NB4 (cell line): ENCODE data around the gene ZC3HAV1L.
"Not testable (repeated sequence)": the region's sequence is repeated elsewhere in the genome, so short reads cannot be mapped to it uniquely, and the experiment has no call there.

ENCODE experiments used
- DNase-seq: peaks from one replicate; pipeline ENCODE4 v3.0.0; 2010; ENCODE audit warnings: low read depth
- H3K4me3 ChIP-seq: one replicate; pipeline ENCODE4 v1.5.1; 2011; ENCODE audit warnings: mild to moderate bottlenecking, low read depth, low read length, moderate library complexity
- CTCF ChIP-seq: IDR thresholded peaks from one replicate; pipeline ENCODE4 v1.5.1; 2012; ENCODE audit warnings: low read depth, low read length
- MAX ChIP-seq: IDR thresholded peaks from 2 replicates; pipeline ENCODE4 v1.6.1; 2011; ENCODE audit warnings: low read depth, low read length
- MYC ChIP-seq: IDR thresholded peaks from 2 replicates; pipeline ENCODE4 v1.6.1; 2011; ENCODE audit warnings: low read depth, low read length
- POLR2A ChIP-seq: IDR thresholded peaks from 2 replicates; pipeline ENCODE4 v1.6.1; 2011; ENCODE audit warnings: mild to moderate bottlenecking; ENCODE audit not compliant: insufficient read length; ENCODE audit errors: extremely low read depth

The ZC3HAV1L gene

GRCh38 chr7:138980563-138981291 lies 55.1 kb downstream of the ZC3HAV1L start:
- H3K4me3 ChIP-seq = peak overlapping the region; percentile 75
- DNase-seq = no peak
- TF ChIP-seq MAX (no peak), CTCF (no peak), MYC (peak; percentile 41; the same call in 1 of the 2 replicates), POLR2A (no peak)

DNA sequence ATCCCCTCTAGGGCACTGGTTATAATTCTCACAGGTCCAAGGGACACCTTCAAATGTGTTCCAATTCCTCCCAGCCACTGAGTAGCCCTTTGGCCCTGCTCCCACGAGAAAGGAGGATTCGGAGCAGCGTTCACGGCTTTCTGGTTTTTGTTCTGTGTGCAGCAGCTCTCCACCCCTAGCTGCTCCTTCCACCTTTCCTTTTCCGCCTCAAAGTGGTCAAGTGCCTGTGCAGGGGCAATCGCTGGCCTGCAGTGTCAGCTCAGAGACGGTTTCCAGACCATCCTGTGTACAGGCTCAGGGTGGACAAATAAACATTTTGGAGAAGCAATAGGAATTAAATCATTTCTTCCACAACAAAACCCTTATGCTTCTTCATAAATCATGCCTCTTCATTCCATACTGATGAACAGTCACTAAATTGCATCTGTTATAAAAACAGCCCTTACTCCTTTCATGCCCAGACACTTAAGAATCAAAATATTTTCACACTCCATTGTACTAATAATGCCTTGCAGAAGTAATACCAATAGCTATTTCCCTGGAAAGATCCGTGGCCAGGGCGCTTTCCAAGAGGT lies 55.8 kb downstream of the ZC3HAV1L start:
- TF ChIP-seq CTCF (no peak), POLR2A (no peak), MAX (no peak), MYC (no peak)
- no peak for DNase-seq
- H3K4me3 ChIP-seq = peak overlapping the region; percentile 75

- DNase-seq = peak; percentile 60
- TF ChIP-seq MYC = no peak
- no peak for TF ChIP-seq MAX
- no peak for TF ChIP-seq CTCF
- TF ChIP-seq POLR2A = no peak
- no peak overlapping the region for H3K4me3 ChIP-seq
Observed at GRCh38 chr7:138979226-138979979, 56.4 kb downstream of the ZC3HAV1L start.

DNA sequence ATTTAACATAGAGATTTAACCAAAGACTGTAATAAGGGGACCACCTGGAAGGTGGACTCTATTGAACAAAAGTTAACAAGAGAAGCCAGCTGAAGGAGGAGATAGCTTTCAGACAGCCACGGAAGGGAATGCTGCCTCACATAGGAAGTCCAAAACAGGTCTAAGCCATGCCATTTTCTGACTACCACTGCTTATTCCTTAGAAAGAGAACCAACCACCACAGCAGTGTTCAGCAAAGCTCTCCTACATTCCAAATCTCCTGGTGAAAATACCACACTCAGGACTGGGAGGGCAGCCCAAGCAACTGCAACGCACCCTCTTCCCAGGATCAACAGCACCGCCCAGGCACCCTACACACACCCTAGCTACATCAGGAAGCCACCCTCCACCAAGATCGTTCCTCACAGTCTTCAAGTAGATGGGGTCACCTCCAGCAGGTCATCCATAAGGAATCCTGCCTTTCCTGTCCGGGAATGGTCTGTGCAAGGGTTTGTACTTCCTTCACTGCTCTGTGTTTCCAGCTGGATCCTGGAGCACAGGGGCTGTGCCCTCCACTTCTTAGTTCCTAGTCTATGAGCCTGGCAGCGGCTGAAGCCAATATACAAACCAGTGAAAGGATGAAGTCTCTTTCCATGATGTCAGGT lies 57.2 kb downstream of the ZC3HAV1L start:
- DNase-seq = no peak
- TF ChIP-seq CTCF = no peak
- TF ChIP-seq MAX = no peak
- no peak for TF ChIP-seq MYC
- no peak for TF ChIP-seq POLR2A
- no peak overlapping the region for H3K4me3 ChIP-seq

DNA sequence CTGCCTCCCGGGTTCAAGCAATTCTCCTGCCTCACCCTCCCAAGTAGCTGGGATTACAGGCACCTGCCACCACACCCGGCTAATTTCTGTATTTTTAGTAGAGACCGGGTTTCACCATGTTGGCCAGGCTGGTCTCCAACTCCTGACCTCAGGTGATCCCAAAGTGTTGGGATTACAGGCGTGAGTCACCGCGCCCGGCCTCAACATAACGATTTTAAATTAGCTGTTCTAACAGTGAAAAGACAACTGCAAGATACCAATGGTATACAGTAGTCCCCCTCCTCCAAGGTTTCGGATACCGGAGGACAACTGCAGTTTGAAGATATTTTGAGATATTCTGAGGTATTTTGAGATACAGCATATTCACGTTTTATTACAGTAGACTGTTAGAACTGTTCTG lies 59.7 kb downstream of the ZC3HAV1L start:
- DNase-seq, H3K4me3 ChIP-seq: not testable (repeated sequence)
